GM19240 (cell line): ENCODE measurements around the gene VEGFC.

ENCODE experiments used
- DNase-seq: peaks from one replicate; pipeline ENCODE4 v3.0.0; 2011; ENCODE audit warnings: low spot score; ENCODE audit not compliant: insufficient read length

The VEGFC gene

DNA sequence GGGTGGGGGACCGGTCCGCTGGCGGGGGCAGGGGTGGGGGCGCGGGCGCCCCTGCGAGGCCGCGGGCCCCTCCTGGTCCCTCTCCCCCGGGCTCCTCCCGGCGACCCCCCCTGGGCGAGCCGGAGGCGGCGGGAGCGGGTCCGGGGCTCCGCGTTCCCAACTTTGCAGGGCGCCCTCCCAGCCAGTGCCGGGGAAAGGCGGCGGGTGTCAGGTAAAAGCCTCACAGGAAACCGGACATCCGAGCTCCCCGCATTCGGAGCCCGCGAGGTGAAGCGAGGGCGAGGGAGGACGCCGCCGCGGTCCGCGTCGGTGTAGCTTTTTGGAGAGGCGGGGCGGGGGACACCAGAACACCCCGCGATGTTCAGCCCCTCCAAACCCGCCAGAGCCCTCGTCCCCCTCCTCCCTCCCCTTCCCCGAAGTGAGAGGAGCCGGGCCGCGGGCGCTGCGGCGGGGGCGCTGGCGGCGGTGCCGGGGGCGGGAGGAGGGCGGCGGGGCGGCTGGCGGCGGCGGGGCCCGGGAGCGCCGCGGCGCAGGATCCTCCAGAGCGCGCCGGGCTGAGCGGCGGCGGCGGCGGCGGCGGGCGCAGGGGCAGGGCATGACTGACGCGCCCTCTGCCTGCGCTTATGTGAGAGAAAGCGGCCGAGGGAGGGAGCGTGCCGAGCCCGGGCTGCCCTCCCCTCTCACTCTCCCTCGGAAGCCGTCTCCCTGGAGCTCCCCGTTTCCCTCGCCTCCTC, at the start of gene VEGFC:
Gene VEGFC, minus strand, starts transcription at position 597 of the 734 bp plus-strand sequence. CDS start 611 bp downstream, outside the sequence.
- no peak for DNase-seq

DNA sequence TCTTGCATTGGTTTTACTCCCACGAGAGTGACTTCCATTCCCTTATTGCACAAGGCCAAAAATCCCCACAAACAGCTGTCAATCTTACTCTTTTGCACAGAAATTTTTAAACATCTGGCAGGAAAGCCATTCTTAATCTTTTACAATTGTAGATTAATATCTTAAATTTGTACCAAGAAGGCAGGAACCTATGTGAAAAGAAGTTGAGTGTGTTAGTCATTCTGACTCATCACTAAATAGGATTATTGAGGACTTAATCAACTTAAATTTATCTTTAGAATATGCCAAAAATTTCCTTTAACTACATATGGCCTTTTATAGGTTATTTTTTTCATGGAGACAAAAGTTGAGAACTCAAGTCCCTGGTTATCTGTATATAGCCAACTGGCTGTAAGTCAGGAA, 49.0 kb upstream of the VEGFC start:
- DNase-seq: no peak

GRCh38 chr4:176840166-176840565, 47.4 kb upstream of the VEGFC start:
- no peak for DNase-seq

DNA sequence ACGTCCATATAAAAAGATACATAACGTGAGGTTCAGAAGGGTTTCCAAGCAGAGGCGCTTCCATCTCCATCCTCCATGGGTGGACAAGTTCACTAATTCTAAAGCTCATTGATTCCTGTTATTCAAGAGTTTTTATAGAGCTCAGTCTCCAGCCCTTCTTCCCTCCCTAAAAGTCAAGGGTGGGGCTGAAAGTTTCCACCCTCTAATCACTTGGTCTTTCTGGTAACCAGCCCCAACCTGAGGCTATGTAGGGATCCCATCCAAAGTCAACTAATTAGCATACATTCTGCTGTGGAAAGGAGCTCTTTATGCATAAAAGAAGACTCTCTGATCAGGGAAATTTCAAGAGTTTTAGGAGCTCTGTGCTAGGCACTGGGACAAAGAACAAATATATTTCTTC, 46.9 kb upstream of the VEGFC start:
- DNase-seq: no peak

GRCh38 chr4:176838601-176839433, 46.1 kb upstream of the VEGFC start:
- DNase-seq: no peak

DNA sequence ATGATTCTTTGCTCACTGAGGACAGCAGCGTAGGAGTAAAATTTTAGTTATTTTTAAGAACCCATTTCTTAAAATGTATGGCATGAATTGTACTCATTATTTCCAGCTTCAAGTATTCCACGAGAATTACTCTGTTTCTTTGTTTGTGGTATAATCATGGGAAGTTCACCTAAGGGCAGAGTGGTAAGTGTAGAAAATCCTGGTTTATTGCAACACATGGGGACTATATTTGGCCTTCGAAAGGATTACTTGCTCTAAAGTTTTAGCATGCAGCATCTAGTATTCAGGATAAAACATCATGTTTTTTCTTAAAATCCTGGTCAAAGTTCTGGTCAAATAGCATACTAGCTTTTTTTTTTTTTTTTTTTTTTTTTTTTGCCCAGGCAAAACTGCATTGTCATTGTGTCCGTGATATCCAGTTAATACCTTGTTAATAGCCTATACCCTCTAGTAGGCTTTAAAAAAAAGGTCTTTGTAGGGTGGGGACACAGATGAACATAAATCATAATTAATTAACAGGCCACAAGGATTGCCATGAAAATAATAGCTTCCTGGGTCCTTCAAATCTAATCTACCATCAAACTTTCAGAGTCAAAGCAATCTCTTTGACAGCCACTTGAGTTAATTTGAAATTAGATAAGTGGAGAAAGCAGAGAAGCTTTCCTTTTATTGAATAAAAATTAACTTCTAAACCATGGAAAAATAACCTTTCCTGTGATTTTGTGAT, 44.6 kb upstream of the VEGFC start:
- no peak for DNase-seq

DNA sequence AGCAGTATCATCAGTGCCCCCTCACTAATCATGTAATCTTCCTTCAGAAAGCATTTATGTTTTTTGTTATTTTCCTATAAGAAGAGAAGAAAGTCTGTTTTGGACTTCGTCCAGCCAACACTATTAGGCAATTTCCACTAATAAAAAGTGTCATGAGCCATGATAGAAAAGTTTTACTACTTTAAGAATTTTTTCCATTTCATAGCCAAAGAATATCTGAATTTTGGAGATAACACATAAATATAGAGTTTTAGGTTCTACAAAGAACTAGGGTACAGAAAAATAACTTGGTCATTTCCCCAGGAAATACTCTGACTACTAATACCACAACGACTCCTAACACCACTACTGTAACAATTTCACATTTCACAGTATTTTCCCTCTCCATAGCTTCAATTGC, 41.8 kb upstream of the VEGFC start:
- DNase-seq: no peak

- no peak for DNase-seq
Measured at GRCh38 chr4:176833400-176834175, 40.9 kb upstream of the VEGFC start.

DNA sequence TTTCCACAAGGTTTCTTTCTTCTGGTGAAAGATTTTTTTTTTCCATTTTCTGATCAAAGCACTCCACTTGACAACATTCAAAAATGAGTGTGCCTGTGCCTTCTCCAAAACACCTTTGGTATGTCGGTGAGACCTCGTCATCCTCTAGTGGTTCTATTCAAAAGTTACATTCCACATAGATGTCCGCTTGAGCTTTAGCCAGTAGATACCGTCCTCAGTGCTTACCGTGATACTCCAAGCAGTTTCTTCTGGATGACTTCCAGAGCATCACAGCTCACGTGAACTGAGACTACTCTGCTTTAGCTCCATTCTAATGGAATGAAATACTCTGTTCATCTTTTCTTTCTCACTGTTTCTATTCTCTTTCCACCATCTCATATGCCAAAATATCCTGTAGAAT, 38.2 kb upstream of the VEGFC start:
- no peak for DNase-seq

- DNase-seq: no peak
Measured at GRCh38 chr4:176825586-176825985, 32.9 kb upstream of the VEGFC start.

DNA sequence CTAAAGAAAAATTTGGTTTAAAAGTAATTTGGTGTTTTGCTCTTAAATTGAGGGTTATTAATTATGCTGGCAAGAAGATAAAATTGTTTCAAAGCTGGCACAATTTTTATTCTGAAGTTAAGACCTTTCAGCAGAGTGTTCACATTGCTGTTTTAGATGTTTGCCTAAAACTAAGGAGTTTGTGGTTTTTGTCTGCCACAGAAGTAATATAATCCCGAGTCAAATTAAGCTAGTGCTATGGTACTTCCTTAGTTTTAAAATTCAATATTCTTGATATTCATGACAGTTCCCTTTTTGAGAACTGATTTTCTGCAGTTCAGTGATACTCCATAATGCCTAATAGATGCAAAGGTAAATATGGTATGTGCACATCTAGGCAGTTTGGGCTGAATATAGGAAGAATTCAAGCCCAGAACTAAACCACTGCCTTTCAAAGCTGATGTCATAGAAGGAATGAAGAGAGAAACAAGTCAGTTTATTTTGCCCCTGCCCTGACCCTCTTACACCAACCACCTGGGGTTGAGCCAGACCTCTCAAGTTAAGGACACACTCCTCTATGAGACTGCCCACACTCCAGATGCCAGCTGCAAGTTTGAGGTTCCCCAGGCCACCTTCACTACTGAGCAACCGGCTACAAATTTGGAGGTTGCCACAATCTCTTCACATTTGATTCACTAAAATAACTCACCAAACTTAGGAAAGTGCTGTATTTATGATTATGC, 32.1 kb upstream of the VEGFC start:
- DNase-seq: no peak

GRCh38 chr4:176818531-176818930, 25.8 kb upstream of the VEGFC start:
- DNase-seq: no peak

DNA sequence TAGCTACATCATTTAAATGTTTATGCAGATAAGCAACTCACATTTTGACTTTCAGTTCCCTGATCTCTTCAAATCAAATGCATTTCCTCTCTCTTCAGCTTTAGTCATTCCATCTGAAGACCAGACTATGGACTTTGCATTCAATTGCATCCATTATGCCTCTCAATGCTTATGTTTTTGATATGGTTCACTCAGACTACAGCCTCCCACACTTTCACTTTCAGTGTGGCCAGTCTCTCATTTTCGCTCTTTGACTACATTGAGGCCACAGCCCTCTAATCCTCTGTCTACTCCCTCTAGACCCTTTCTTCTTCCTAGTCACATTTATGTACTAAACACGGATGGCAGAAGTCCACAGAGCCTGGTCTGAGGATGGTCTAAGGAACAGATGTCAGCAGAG, 24.5 kb upstream of the VEGFC start:
- no peak for DNase-seq

DNA sequence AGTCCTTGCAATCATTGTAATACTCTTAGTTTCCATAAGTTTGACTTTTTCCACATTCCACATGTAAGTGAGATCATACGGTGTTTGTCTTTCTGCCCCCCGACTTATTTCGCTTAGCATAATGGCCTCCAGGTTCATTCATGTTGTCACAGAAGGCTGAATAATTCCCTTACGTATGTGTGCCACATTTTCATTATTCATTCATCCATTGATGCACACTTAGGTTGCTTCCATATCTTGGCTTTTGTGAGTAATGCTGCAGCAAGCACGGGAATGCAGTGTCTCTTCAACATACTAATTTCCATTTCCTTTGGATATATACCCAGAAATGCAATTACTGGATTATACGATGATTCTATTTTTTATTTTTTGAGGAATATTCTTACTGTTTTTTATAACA, 22.0 kb upstream of the VEGFC start:
- DNase-seq: no peak

DNA sequence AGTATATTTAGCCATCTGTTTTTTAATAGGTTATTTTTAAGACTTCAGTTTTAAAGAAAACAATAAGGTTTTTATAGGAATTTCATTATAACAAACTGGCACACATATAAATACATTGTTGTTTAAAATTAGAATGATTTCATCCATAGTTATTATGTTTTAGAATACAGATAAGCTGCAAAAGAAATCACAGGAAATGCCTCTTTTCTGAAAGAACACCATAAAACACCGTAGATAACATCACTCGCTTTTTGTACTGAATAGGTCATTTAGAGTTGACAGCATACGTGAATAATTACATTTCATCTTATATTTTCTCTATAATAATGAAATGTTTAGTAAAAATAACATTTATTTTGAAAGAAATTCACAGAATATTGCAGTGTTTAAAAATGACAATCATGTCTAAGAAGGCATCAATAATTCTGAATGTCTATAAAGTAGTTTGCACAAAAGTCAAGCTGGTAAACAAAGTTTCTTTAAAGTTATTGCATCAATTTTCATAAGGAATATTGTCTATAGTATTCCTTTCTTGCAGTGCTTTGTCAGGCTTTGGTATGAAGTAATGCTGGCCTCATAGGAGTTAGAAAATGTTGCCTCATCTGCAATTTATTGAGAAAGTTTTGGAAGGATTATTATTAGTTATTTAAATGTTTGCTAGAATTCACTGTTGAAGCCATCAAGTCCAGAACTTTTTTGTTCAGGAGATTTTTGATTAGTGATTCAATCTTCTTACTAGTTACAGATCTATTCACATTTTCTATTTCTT, 17.9 kb upstream of the VEGFC start:
- DNase-seq: no peak

GRCh38 chr4:176806778-176807375, 14.2 kb upstream of the VEGFC start:
- DNase-seq: no peak

DNA sequence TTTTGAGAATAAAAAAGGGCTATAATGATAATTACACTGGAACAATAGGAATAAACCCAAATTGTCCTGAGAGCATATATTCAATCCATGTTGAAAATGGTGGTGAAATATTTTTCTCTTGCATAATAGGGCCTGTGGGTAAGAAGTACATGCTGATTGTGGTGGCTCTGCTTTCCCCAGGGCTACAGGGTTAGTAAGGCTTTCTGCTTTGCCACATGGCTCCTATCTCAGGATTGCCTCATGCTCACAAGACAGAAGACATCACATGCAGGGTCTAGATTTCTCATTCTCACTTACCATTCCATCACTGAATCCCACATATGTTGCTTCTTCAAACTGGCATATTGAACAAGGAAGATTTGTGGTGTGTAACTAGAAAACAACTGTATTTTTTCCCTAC, 12.4 kb upstream of the VEGFC start:
- DNase-seq: no peak

GRCh38 chr4:176800891-176801534, 8.3 kb upstream of the VEGFC start:
- DNase-seq: no peak

DNA sequence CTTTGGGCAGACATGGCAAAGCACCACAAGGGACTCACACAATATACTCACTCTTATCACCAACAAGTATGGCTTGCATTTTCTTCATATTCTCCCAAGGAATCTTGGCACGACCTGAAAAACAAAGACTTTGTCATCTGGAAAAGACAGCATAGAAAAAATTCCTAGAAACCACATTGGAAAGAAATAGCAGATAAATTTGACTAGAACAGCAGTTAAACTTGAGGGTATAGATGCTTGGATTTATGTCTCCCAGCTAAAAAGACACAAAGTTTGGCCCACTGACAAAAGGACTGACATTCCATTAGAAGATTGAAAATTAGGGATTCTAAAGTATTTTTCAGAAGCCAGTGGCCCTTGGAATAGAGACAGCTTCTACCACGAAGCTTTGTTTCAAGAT, 6.9 kb upstream of the VEGFC start:
- DNase-seq: no peak
